ENCODE measurements around the gene MARK4. TPM values are rescaled to one million over a fixed set of nuclear protein-coding genes. Genes with fewer than 3 reads are reported as not detected.

The MARK4 gene
- total and polyA plus RNA-seq, 10 donors, result 6.5 to 45.8 (median 26.3) TPM

- WGBS, 5 donors, result 72 to 82% (median 79%) methylated on average over 12 to 25 of the region's 25 CpGs
Measured at GRCh38 chr19:45347570-45348366, 96.7 kb downstream of the MARK4 start.

GRCh38 chr19:45348367-45349125 is 97.5 kb downstream of the MARK4 start:
- Histone ChIP-seq H3K27me3 (replicated peaks in 1 of 7) (peaks cover 0 to 40% (median 6%) of the 10 kb centered on the region in 7 donors), H3K9me3 (no peaks in the 10 kb centered on the region), H3K27ac (no peak overlapping the region), H3K4me3 (no peak overlapping the region), H3K36me3 (peaks cover 0 to 36% (median 25%) of the 10 kb centered on the region in 6 donors), H3K4me1 (no peaks in the 10 kb centered on the region)
- intact Hi-C loops (cut with DNase I; ENCODE audit: low total_unique reads), result no loop called here
- no peak for DNase-seq
- TF ChIP-seq POLR2A (IDR thresholded peaks at IDR 0.05) (no peak), POLR2AphosphoS5 (IDR thresholded peaks at IDR 0.05) (peak in 1 of 3 donors; percentile 46)
- WGBS, 5 donors, result 74 to 83% (median 81%) methylated on average over 15 to 23 of the region's 23 CpGs

More at GRCh38 chr19:45347570-45348366, 96.7 kb downstream of the MARK4 start:
- H3K9me3 ChIP-seq, result no peaks in the 10 kb centered on the region
- TF ChIP-seq CTCF (IDR thresholded peaks at IDR 0.05 in 8 of 11, conservative IDR thresholded peaks at IDR 0.05 in 3 of 11) (no peak), POLR2A (IDR thresholded peaks at IDR 0.05) (no peak), POLR2AphosphoS5 (IDR thresholded peaks at IDR 0.05) (peak in 1 of 3 donors; percentile 30)
- H3K4me1 ChIP-seq, result no peaks in the 10 kb centered on the region
- no peak overlapping the region for H3K27ac ChIP-seq
- intact Hi-C loops (cut with DNase I; ENCODE audit: low total_unique reads), result no loop called here
- no peak for DNase-seq
- no peak overlapping the region for H3K4me3 ChIP-seq
- peaks cover 0 to 46% (median 6%) of the 10 kb centered on the region in 7 donors for H3K27me3 ChIP-seq (replicated peaks in 1 of 7)
- peaks cover 0 to 29% (median 20%) of the 10 kb centered on the region in 6 donors for H3K36me3 ChIP-seq

- Histone ChIP-seq H3K9me3 (no peaks in the 10 kb centered on the region), H3K27ac (no peak overlapping the region), H3K4me3 (no peak overlapping the region), H3K4me1 (no peaks in the 10 kb centered on the region), H3K36me3 (peaks cover 0 to 42% (median 27%) of the 10 kb centered on the region in 6 donors), H3K27me3 (replicated peaks in 1 of 7) (peaks cover 0 to 40% (median 6%) of the 10 kb centered on the region in 7 donors)
- intact Hi-C loops (cut with DNase I; ENCODE audit: low total_unique reads), result no loop called here
- TF ChIP-seq POLR2A (IDR thresholded peaks at IDR 0.05), result no peak
- TF ChIP-seq CTCF (IDR thresholded peaks at IDR 0.05 in 8 of 11, conservative IDR thresholded peaks at IDR 0.05 in 3 of 11), result no peak
- no peak for TF ChIP-seq POLR2AphosphoS5 (IDR thresholded peaks at IDR 0.05)
- WGBS, 5 donors, result 63 to 79% (median 73%) methylated on average over 3 of the region's 3 CpGs
- no peak for DNase-seq
Measured at GRCh38 chr19:45349126-45349415, 98.0 kb downstream of the MARK4 start.

- TF ChIP-seq CTCF (IDR thresholded peaks at IDR 0.05 in 8 of 11, conservative IDR thresholded peaks at IDR 0.05 in 3 of 11) (no peak), POLR2AphosphoS5 (IDR thresholded peaks at IDR 0.05) (no peak), POLR2A (IDR thresholded peaks at IDR 0.05) (no peak)
- no peaks in the 10 kb centered on the region for H3K9me3 ChIP-seq
- H3K27ac ChIP-seq, result no peak overlapping the region
- intact Hi-C loops (cut with DNase I; ENCODE audit: low total_unique reads), result no loop called here
- H3K27me3 ChIP-seq (replicated peaks in 1 of 7), result peaks cover 0 to 38% (median 6%) of the 10 kb centered on the region in 7 donors
- H3K36me3 ChIP-seq, result peaks cover 0 to 46% (median 30%) of the 10 kb centered on the region in 6 donors
- 87 to 98% (median 90%) methylated on average over 14 to 17 of the region's 17 CpGs for WGBS, 5 donors
- H3K4me3 ChIP-seq, result no peak overlapping the region
- H3K4me1 ChIP-seq, result no peaks in the 10 kb centered on the region
- no peak for DNase-seq
Measured at GRCh38 chr19:45349430-45349941, 98.4 kb downstream of the MARK4 start.

All from spleen (tissue), 11 donors.